Measurements from ENCODE around the gene MSI2.

- TF ChIP-seq CTCF (IDR thresholded peaks at IDR 0.05) (no peak), EP300 (IDR thresholded peaks at IDR 0.05) (no peak)
Observed at GRCh38 chr17:57612202-57613071, 356.1 kb downstream of the MSI2 start.

Measured in suprapubic skin (tissue), 3 donors.